ENCODE results near the gene CDK5. TPM values are rescaled to one million over a fixed set of nuclear protein-coding genes. Genes with fewer than 3 reads are reported as not detected.
A peak's percentile ranks its signal among the peaks of the same experiment; 100 is the strongest.

The CDK5 gene
- total and polyA plus RNA-seq, 9 of the 15 experiments (the other 6 are each of a cell fraction or from before 2014, with no cell fraction given), result 3.2 to 38.0 (median 27.5) TPM

DNA sequence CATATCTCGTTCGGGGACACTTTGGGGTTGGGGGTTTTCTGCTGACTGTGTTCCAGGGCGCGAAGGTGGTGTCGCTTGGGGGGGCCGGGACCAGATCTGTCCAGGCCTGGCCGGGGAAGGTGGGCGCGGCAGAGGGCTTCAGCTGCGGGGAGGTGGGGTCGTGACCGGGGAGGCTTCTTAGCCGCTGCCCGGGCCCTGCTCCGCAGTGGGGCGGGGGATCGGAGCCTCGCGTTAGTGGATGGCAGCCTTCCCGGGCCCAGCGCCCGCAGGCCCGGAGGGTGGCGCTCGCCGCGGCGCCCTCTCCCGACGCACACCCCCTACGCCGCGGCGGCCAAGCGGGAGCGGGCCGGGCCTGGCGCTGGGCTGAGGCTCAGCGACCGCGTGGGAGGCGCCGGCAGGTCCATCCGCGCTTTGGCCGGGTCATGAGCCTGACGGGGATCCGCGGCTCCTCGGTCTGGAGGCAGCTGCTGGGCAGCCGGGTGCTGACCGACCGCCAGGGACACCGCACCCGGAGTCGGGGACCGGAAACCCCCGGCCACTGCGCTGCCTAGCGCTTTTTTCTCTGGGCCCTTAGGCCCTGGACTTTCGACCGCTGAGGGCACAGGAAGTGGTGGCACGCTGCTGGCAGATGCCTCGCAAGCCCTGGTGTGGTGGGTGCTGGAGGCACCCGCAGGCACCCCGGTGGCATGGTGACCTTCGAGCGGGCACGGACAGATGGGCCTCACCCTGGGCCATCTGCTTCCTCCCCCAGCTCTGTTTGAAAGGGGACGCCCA is 29.7 kb upstream of the CDK5 start (continued):
- TF ChIP-seq, protein P1, sequence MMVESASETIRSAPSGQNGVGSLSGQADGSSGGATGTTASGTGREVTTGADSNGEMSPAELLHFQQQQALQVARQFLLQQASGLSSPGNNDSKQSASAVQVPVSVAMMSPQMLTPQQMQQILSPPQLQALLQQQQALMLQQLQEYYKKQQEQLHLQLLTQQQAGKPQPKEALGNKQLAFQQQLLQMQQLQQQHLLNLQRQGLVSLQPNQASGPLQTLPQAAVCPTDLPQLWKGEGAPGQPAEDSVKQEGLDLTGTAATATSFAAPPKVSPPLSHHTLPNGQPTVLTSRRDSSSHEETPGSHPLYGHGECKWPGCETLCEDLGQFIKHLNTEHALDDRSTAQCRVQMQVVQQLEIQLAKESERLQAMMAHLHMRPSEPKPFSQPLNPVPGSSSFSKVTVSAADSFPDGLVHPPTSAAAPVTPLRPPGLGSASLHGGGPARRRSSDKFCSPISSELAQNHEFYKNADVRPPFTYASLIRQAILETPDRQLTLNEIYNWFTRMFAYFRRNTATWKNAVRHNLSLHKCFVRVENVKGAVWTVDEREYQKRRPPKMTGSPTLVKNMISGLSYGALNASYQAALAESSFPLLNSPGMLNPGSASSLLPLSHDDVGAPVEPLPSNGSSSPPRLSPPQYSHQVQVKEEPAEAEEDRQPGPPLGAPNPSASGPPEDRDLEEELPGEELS (CRISPR knock-in tag; IDR thresholded peaks at IDR 0.05; ENCODE audit: borderline replicate concordance), result no peak
- TF ChIP-seq HMGN3 (IDR thresholded peaks at IDR 0.05; ENCODE audit: borderline replicate concordance, extremely low read depth, insufficient read length, low read depth, low read length), result peak; percentile 81
- TF ChIP-seq, protein P2, sequence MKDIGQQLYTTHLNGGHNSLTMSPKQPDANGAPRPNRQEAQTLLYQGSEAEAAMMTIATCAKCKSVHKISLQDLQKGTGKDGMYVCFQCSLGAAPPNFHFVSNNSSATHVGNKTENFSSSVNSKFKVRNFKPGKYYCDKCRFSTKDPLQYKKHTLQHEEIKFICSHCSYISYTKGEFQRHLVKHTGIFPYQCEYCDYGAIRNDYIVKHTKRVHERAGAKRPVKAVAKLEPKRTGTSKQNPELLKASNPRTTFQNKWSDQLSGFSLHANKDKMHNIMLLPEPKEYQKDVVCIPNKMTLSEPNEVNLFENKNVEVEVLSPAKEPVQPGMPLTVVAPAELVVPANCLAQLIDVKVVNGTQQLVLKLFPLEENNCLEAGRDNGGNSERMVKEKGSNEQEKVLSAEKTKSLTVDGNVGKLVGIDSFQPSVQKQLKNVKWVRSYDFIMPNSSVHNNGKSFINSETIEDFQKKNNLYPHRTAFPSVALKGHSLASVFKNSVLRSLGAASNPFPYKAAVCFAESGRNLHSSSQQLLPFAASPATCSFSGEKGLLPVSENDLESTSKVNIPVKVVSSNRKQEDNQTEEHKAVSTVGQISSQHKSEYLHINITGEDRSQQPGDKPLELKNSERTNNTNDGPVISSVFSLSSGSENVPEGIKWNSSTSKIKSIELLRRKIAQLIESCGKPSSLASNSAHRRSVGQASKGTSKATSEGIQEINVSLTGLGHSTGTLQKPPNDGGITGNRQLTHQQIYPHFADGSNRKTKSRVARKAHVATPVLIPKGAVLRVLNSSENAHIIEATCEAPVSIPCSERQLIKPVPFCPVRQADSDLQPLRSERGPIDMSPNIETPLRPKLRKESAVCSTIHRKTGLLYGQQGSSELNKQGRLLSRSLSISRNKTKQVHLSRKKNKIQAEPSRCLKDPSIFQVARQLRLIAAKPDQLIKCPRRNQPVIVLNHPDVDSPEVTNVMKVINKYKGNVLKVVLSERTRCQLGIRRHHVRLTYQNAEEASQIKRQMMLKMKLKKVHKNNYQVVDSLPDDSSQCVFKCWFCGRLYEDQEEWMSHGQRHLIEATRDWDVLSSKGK (CRISPR knock-in tag; IDR thresholded peaks at IDR 0.05), result no peak
- no peak for TF ChIP-seq HEY1 (CRISPR knock-in tag; IDR thresholded peaks at IDR 0.05; ENCODE audit: borderline replicate concordance)
- TF ChIP-seq SREBF1 (IDR thresholded peaks at IDR 0.05; ENCODE audit: borderline replicate concordance, low read depth, low read length), result 0 out of 2 replicates have a peak, but pooled peaks have one; percentile 2
- no peak for TF ChIP-seq MED1 (CRISPR knock-in tag; IDR thresholded peaks at IDR 0.05; ENCODE audit: borderline replicate concordance)
- no peak for TF ChIP-seq KLF16 (IDR thresholded peaks at IDR 0.05)
- TF ChIP-seq HMG20B (CRISPR knock-in tag; IDR thresholded peaks at IDR 0.05), result no peak
- TF ChIP-seq, protein P3, sequence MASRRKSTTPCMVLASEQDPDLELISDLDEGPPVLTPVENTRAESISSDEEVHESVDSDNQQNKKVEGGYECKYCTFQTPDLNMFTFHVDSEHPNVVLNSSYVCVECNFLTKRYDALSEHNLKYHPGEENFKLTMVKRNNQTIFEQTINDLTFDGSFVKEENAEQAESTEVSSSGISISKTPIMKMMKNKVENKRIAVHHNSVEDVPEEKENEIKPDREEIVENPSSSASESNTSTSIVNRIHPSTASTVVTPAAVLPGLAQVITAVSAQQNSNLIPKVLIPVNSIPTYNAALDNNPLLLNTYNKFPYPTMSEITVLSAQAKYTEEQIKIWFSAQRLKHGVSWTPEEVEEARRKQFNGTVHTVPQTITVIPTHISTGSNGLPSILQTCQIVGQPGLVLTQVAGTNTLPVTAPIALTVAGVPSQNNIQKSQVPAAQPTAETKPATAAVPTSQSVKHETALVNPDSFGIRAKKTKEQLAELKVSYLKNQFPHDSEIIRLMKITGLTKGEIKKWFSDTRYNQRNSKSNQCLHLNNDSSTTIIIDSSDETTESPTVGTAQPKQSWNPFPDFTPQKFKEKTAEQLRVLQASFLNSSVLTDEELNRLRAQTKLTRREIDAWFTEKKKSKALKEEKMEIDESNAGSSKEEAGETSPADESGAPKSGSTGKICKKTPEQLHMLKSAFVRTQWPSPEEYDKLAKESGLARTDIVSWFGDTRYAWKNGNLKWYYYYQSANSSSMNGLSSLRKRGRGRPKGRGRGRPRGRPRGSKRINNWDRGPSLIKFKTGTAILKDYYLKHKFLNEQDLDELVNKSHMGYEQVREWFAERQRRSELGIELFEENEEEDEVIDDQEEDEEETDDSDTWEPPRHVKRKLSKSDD (conservative IDR thresholded peaks at IDR 0.05; ENCODE audit: low read length), result no peak
- no peak; the same call in 1 of the 2 replicates for TF ChIP-seq ZNF263 (CRISPR knock-in tag; IDR thresholded peaks at IDR 0.05; ENCODE audit: borderline replicate concordance)
- TF ChIP-seq TFAM (CRISPR knock-in tag; conservative IDR thresholded peaks at IDR 0.05), result no peak
- TF ChIP-seq POLR2A (conservative IDR thresholded peaks at IDR 0.05), result 0 out of 2 replicates have a peak, but pooled peaks have one; percentile 48
- TF ChIP-seq, protein P4, sequence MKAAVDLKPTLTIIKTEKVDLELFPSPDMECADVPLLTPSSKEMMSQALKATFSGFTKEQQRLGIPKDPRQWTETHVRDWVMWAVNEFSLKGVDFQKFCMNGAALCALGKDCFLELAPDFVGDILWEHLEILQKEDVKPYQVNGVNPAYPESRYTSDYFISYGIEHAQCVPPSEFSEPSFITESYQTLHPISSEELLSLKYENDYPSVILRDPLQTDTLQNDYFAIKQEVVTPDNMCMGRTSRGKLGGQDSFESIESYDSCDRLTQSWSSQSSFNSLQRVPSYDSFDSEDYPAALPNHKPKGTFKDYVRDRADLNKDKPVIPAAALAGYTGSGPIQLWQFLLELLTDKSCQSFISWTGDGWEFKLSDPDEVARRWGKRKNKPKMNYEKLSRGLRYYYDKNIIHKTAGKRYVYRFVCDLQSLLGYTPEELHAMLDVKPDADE (conservative IDR thresholded peaks at IDR 0.05; ENCODE audit: control insufficient read depth, low read depth, low read length), result peak; percentile 49; the same call in 1 of the 2 replicates
- no peak for TF ChIP-seq ZNF253 (CRISPR knock-in tag; conservative IDR thresholded peaks at IDR 0.05)
- no peak for TF ChIP-seq ZNF197 (CRISPR knock-in tag; IDR thresholded peaks at IDR 0.05; ENCODE audit: low read depth)
- 0 out of 4 replicates have a peak, but pooled peaks of 1 of the 2 experiments have one; percentile 9 for TF ChIP-seq FOXA3 (CRISPR knock-in tag; conservative IDR thresholded peaks at IDR 0.05 in 1 of 2, IDR thresholded peaks at IDR 0.05 in 1 of 2)
- TF ChIP-seq PRPF4 (IDR thresholded peaks at IDR 0.05; ENCODE audit: insufficient read depth, low read depth, low read length, poor library complexity, severe bottlenecking), result no peak

Measured in K562 (cell line).